Upper lobe of left lung (tissue), 6 donors: ENCODE data around the gene TMEM54. TPM values are rescaled to one million over a fixed set of nuclear protein-coding genes. Genes with fewer than 3 reads are reported as not detected.

Experiments used
- ATAC-seq, 2 donors: fragments of 200-7000 bp; cut with Tn5 transposase; one replicate each; pipeline ENCODE4 v1.9.1; 2022; ENCODE audit warnings: mild to moderate bottlenecking in 2 of 2, moderate library complexity in 2 of 2; ENCODE audit not compliant: low FRiP score in 2 of 2
- DNase-seq, 2 donors: peaks; one replicate each; pipeline ENCODE4 v3.0.0-alpha.2; 2019 to 2020
- H3K27ac ChIP-seq, 4 donors: fragments of 200-600 bp; sonication (generic); one replicate each; pipeline ENCODE4 v1.5.1; 2016 to 2019
- H3K27me3 ChIP-seq, 4 donors: fragments of 200-600 bp; sonication (generic); one replicate each; pipeline ENCODE4 v1.5.1; 2017 to 2019
- H3K36me3 ChIP-seq, 4 donors: fragments of 200-600 bp; sonication (generic); one replicate each; pipeline ENCODE4 v1.5.1; 2016 to 2019
- H3K4me1 ChIP-seq, 4 donors: fragments of 200-600 bp; sonication (generic); one replicate each; pipeline ENCODE4 v1.5.1; 2018 to 2019
- H3K4me3 ChIP-seq, 4 donors: fragments of 200-600 bp; sonication (generic); one replicate each; pipeline ENCODE4 v1.5.1; 2017 to 2019; ENCODE audit warnings: mild to moderate bottlenecking in 2 of 4, moderate library complexity in 1 of 4
- H3K9me3 ChIP-seq, 4 donors: fragments of 200-600 bp; sonication (generic); one replicate each; pipeline ENCODE4 v1.5.1; 2018 to 2019
- EP300 ChIP-seq, 4 donors: sonication (generic); formaldehyde crosslinking; IDR thresholded peaks; one replicate each; pipeline ENCODE4 v1.5.1; 2017; ENCODE audit warnings: antibody characterized with exemption in 4 of 4, control low read depth in 2 of 4
- POLR2A ChIP-seq, 4 donors: fragments of 450-650 bp; IDR thresholded peaks; one replicate each; pipeline ENCODE4 v1.5.1; 2016 to 2017; ENCODE audit warnings: antibody characterized with exemption in 4 of 4, mild to moderate bottlenecking in 2 of 4
- POLR2AphosphoS5 ChIP-seq, 2 donors: sonication (generic); formaldehyde crosslinking; IDR thresholded peaks; one replicate each; pipeline ENCODE4 v1.5.1; 2017; ENCODE audit warnings: antibody characterized with exemption in 2 of 2
- WGBS, 2 donors: methylation state at CpG; one replicate each; pipeline ENCODE4 v1.1.5; 2017 to 2018; 5-methylcytosine and 5-hydroxymethylcytosine counted together
- total RNA-seq, 6 donors: library from RNA; depleted of rRNA in 4 of 6; stranded (reverse); fragments of >200 nt in 4 of 6; gene quantifications; one replicate each; pipeline versions ENCODE4 v1.1.0 to v1.2.1, GENCODE V29; 2016 to 2021
- TF ChIP-seq, protein P1 (sequence below), 6 experiments: fragments of 450-650 bp in 4 of 6; fragments of 200-600 bp in 2 of 6; sonication (generic) in 2 of 6; IDR thresholded peaks; one replicate each; pipeline ENCODE4 v1.5.1; 2016 to 2019; ENCODE audit warnings: antibody characterized with exemption in 6 of 6
- donor health status: DM: no; HTN: no; CAD: no; lungs with moderate emphysema.
- donor health status: DM: no; HTN: yes; CAD: no; lungs with severe emphysema.

The TMEM54 gene
- total RNA-seq, 6 donors from 2014 or later, result 37.7 to 94.1 (median 58.6) TPM

DNA sequence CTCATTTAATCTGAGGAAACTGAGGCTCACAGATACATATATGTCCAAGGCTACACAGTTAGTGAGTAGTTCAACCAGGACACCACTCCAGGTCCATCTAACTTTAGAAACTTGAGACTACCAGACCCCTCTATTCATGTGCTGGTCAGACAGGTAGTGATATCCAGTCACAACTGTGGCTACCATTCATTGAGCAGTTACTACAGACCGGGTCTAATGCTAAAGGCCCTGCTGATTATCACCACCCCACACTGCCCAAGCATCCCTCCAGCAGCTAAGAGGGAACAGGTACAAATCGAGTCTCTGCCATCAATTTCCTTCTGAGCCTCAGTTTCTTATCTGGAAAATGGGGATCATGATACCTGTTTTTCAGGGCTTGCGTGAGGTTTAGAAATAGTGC, 9.6 kb downstream of the TMEM54 start:
- H3K4me1 ChIP-seq, result peaks cover 12 to 21% (median 20%) of the 10 kb centered on the region in 4 donors
- 66 to 100% methylated on average over 3 of the region's 3 CpGs for WGBS, 2 donors
- no peak overlapping the region for H3K27ac ChIP-seq
- TF ChIP-seq POLR2A (IDR thresholded peaks at IDR 0.05) (no peak), EP300 (IDR thresholded peaks at IDR 0.05) (no peak), POLR2AphosphoS5 (IDR thresholded peaks at IDR 0.05) (no peak)
- TF ChIP-seq, protein P1, sequence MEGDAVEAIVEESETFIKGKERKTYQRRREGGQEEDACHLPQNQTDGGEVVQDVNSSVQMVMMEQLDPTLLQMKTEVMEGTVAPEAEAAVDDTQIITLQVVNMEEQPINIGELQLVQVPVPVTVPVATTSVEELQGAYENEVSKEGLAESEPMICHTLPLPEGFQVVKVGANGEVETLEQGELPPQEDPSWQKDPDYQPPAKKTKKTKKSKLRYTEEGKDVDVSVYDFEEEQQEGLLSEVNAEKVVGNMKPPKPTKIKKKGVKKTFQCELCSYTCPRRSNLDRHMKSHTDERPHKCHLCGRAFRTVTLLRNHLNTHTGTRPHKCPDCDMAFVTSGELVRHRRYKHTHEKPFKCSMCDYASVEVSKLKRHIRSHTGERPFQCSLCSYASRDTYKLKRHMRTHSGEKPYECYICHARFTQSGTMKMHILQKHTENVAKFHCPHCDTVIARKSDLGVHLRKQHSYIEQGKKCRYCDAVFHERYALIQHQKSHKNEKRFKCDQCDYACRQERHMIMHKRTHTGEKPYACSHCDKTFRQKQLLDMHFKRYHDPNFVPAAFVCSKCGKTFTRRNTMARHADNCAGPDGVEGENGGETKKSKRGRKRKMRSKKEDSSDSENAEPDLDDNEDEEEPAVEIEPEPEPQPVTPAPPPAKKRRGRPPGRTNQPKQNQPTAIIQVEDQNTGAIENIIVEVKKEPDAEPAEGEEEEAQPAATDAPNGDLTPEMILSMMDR (IDR thresholded peaks at IDR 0.05), result no peak
- ATAC-seq (no peak), DNase-seq (no peak)
- H3K4me3 ChIP-seq, result no peak overlapping the region
- no peaks in the 10 kb centered on the region for H3K9me3 ChIP-seq
- H3K27me3 ChIP-seq, result peaks cover 0 to 30% (median 19%) of the 10 kb centered on the region in 4 donors
- no peaks in the 10 kb centered on the region for H3K36me3 ChIP-seq

DNA sequence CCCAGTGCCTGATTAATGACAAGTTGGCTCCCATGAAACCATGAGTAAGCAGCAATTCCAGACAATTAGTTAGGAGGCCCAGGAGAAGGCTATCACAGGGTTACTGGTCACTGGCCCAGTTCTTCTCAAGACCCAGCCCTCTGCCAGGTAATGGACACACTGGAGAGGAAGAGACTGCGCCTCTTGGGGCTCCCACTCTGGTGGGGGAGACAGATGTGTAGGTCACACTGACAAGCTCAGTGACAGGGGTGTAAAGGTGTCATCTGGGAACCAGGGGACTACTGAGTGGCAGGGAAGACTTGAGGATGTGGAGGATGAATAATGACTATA, 10.0 kb downstream of the TMEM54 start:
- TF ChIP-seq, protein P1 (IDR thresholded peaks at IDR 0.05), result no peak
- no peak for TF ChIP-seq POLR2AphosphoS5 (IDR thresholded peaks at IDR 0.05)
- no peak for TF ChIP-seq POLR2A (IDR thresholded peaks at IDR 0.05)
- TF ChIP-seq EP300 (IDR thresholded peaks at IDR 0.05), result no peak
- H3K9me3 ChIP-seq, result no peaks in the 10 kb centered on the region
- 85 to 100% methylated on average over 1 of the region's 1 CpG for WGBS, 2 donors
- DNase-seq, result no peak
- H3K36me3 ChIP-seq, result no peaks in the 10 kb centered on the region
- H3K4me3 ChIP-seq, result no peak overlapping the region
- no peak overlapping the region for H3K27ac ChIP-seq
- peaks cover 0 to 34% (median 23%) of the 10 kb centered on the region in 4 donors for H3K27me3 ChIP-seq
- H3K4me1 ChIP-seq, result peaks cover 15 to 25% (median 24%) of the 10 kb centered on the region in 4 donors
- ATAC-seq, result no peak

DNA sequence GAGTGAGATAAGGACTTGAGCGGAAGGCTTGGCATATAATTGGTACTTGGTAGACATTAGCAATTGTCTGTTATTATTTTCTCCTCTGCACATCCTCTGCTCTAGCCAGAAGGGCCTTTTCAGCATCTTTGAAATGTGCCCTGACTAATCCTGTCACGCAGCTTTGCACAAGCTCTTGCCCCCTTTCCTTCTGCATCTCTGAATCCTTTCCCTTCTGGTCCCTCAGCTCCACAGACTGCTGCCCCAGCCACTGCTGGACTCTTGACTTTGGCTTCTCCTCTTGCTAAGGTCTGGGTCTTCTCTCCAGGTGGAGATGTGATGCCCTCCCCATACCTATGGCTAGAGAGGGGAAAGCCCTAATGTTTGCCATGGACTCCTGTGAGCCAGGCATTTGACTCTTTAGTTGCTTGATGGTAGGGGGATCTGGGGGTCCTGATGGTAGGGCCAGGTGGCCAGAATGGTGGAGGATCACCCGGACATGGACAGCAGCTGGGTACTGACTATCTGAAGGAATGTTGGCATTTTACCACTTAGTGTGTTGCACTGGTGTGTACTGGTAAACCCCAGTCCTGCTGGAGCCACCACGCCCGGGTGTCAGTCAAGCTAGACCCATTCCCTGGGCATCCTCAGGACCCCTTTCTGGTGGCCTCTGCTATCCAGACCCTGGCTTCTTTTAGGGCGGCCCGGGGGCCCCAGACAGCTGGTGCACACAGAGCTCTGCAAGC, 10.5 kb downstream of the TMEM54 start:
- DNase-seq (no peak), ATAC-seq (no peak)
- Histone ChIP-seq H3K9me3 (no peaks in the 10 kb centered on the region), H3K36me3 (no peaks in the 10 kb centered on the region), H3K27ac (no peak overlapping the region), H3K4me3 (no peak overlapping the region), H3K4me1 (peaks cover 18 to 29% (median 29%) of the 10 kb centered on the region in 4 donors), H3K27me3 (peaks cover 0 to 39% (median 27%) of the 10 kb centered on the region in 4 donors)
- WGBS, 2 donors, result 80 to 92% methylated on average over 4 to 7 of the region's 7 CpGs
- TF ChIP-seq POLR2AphosphoS5 (IDR thresholded peaks at IDR 0.05), result no peak
- TF ChIP-seq POLR2A (IDR thresholded peaks at IDR 0.05), result no peak
- no peak for TF ChIP-seq EP300 (IDR thresholded peaks at IDR 0.05)
- TF ChIP-seq, protein P1 (IDR thresholded peaks at IDR 0.05), result no peak

DNA sequence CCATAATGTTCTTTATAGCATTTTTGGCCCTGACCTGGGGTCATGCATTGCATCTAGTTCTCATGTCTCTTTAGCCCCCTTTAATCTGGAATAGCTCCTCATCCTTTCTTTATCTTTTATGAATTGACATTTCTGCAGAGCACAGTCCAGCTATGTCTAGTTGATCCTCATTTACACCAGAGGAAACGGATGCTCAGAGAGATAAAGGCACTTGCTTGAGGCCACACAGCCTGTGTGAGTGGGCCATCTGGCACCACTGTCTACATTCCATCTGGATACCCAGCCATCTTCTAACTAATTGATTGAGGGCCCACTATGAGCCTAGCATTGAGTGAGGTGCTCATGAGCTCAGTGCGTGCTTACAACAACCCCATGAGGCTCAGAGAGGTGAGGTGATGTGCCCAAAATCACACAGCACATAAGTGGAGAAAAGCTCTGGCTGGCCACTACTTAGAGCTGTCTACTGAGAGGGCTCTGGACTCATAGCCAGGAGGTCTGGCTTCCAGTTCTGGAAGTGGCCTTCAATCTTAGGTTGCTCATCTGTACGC, 11.4 kb downstream of the TMEM54 start:
- 79 to 81% methylated on average over 2 to 3 of the region's 3 CpGs for WGBS, 2 donors
- no peak overlapping the region for H3K4me3 ChIP-seq
- peaks cover 18 to 30% (median 29%) of the 10 kb centered on the region in 4 donors for H3K4me1 ChIP-seq
- no peak overlapping the region for H3K27ac ChIP-seq
- no peaks in the 10 kb centered on the region for H3K9me3 ChIP-seq
- DNase-seq (no peak), ATAC-seq (no peak)
- TF ChIP-seq, protein P1 (IDR thresholded peaks at IDR 0.05), result no peak
- no peak for TF ChIP-seq EP300 (IDR thresholded peaks at IDR 0.05)
- TF ChIP-seq POLR2A (IDR thresholded peaks at IDR 0.05), result no peak
- no peak for TF ChIP-seq POLR2AphosphoS5 (IDR thresholded peaks at IDR 0.05)
- H3K36me3 ChIP-seq, result no peaks in the 10 kb centered on the region
- H3K27me3 ChIP-seq, result peaks cover 0 to 48% (median 30%) of the 10 kb centered on the region in 4 donors
